ENCODE measurements around the gene RTKN.

DNA sequence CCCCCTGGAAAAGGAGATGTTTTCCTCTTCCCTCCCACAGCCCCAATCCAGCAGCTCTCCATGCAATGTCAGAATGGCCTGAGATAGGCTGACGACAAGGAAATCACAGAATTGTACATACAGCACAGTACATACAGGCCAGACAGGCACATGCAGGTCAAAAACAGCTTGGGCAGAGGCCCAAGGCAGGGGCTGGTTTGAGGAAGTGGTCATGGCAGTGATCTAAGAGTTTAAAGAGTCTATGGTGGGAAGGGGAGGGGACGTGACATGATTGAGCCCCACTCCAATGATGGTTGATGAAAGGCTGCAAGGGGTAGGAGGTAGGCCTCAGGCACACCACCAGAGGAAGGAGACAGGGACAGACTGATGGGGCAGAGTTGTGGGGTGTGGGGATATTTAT lies 65.9 kb downstream of the RTKN start:
- TF ChIP-seq EZH2 (IDR thresholded peaks at IDR 0.05; ENCODE audit: insufficient read depth, poor library complexity, severe bottlenecking) (no peak), EZH2phosphoT487 (IDR thresholded peaks at IDR 0.05; ENCODE audit: insufficient read depth, low read depth) (no peak)
